H9 (cell line): Measurements from ENCODE around the gene PPP1CC. TPM values are rescaled to one million over a fixed set of nuclear protein-coding genes. Genes with fewer than 3 reads are reported as not detected.

Source experiments
- DNase-seq: peaks from one replicate; pipeline ENCODE4 v3.0.0-alpha.2; 2017
- H2AFZ ChIP-seq: one replicate; pipeline ENCODE4 v1.6.1; 2013; ENCODE audit warnings: mild to moderate bottlenecking, low read length, control low read depth, moderate library complexity
- H2AK5ac ChIP-seq: 2 replicates; pipeline ENCODE4 v1.6.1; 2013; ENCODE audit warnings: low read length, control low read depth, mixed read lengths; ENCODE audit not compliant: insufficient read length
- H2BK120ac ChIP-seq: one replicate; pipeline ENCODE4 v1.6.1; 2013; ENCODE audit warnings: low read depth, mild to moderate bottlenecking, low read length, control low read depth, inconsistent platforms; ENCODE audit not compliant: poor library complexity, severe bottlenecking
- H2BK12ac ChIP-seq: 2 replicates; pipeline ENCODE4 v1.6.1; 2013; ENCODE audit warnings: low read length, control low read depth, mixed read lengths, low read depth; ENCODE audit not compliant: insufficient read length
- H2BK15ac ChIP-seq: 2 replicates; pipeline ENCODE4 v1.6.1; 2013; ENCODE audit warnings: low read depth, low read length, control low read depth
- H2BK20ac ChIP-seq: one replicate; pipeline ENCODE4 v1.6.1; 2013; ENCODE audit warnings: low read depth, mild to moderate bottlenecking, low read length, control low read depth, inconsistent platforms; ENCODE audit not compliant: poor library complexity, severe bottlenecking
- H2BK5ac ChIP-seq: 2 replicates; pipeline ENCODE4 v1.6.1; 2013; ENCODE audit warnings: low read length, control low read depth, mixed read lengths; ENCODE audit not compliant: insufficient read length
- H3K14ac ChIP-seq: 2 replicates; pipeline ENCODE4 v1.6.1; 2013; ENCODE audit warnings: low read length, control low read depth; ENCODE audit not compliant: insufficient read depth
- H3K18ac ChIP-seq: 2 replicates; pipeline ENCODE4 v1.6.1; 2013; ENCODE audit warnings: low read depth, mild to moderate bottlenecking, mixed read lengths, low read length, control low read depth; ENCODE audit not compliant: insufficient read length
- H3K23ac ChIP-seq: 2 replicates; pipeline ENCODE4 v1.6.1; 2013; ENCODE audit warnings: low read length, control low read depth, mixed read lengths, low read depth; ENCODE audit not compliant: insufficient read length
- H3K23me2 ChIP-seq: 2 replicates; pipeline ENCODE4 v1.6.1; 2013; ENCODE audit warnings: low read depth, mild to moderate bottlenecking, mixed read lengths, low read length, control low read depth; ENCODE audit not compliant: insufficient read length, poor library complexity, severe bottlenecking
- H3K27ac ChIP-seq: 2 replicates; pipeline ENCODE4 v1.5.1; 2013; ENCODE audit warnings: low read length, control low read depth, mixed read lengths, low read depth; ENCODE audit not compliant: insufficient read length
- H3K27me3 ChIP-seq: 2 replicates; pipeline ENCODE4 v1.6.1; 2013; ENCODE audit warnings: low read length, control low read depth, inconsistent platforms; ENCODE audit not compliant: insufficient read depth
- H3K4ac ChIP-seq: 2 replicates; pipeline ENCODE4 v1.6.1; 2013; ENCODE audit warnings: low read depth, mild to moderate bottlenecking, control low read depth, inconsistent platforms, low read length, moderate library complexity
- H3K4me1 ChIP-seq: 2 replicates; pipeline ENCODE4 v1.6.1; 2013; ENCODE audit warnings: low read length, control low read depth, inconsistent platforms; ENCODE audit not compliant: insufficient read depth
- H3K4me2 ChIP-seq: 2 replicates; pipeline ENCODE4 v1.6.1; 2013; ENCODE audit warnings: low read length, control low read depth, mixed read lengths; ENCODE audit not compliant: insufficient read length, insufficient read depth
- H3K56ac ChIP-seq: 2 replicates; pipeline ENCODE4 v1.6.1; 2013; ENCODE audit warnings: low read depth, mild to moderate bottlenecking, mixed read lengths, low read length, control low read depth; ENCODE audit not compliant: insufficient read length
- H3K79me1 ChIP-seq: 2 replicates; pipeline ENCODE4 v1.6.1; 2013; ENCODE audit warnings: low read depth, mild to moderate bottlenecking, moderate library complexity, low read length, control low read depth, inconsistent platforms; ENCODE audit not compliant: insufficient read depth, poor library complexity, severe bottlenecking
- H3K79me2 ChIP-seq: 2 replicates; pipeline ENCODE4 v1.6.1; 2013; ENCODE audit warnings: low read length, control low read depth, inconsistent platforms; ENCODE audit not compliant: insufficient read depth
- H3K9ac ChIP-seq: 2 replicates; pipeline ENCODE4 v1.6.1; 2013; ENCODE audit warnings: low read length, control low read depth, mixed read lengths; ENCODE audit not compliant: insufficient read length; ENCODE audit errors: extremely low read depth
- H3K9me3 ChIP-seq: one replicate; pipeline ENCODE4 v1.6.1; 2013; ENCODE audit warnings: low read depth, low read length, inconsistent platforms; ENCODE audit not compliant: control insufficient read depth
- H3T11ph ChIP-seq: one replicate; pipeline ENCODE4 v1.6.1; 2013; ENCODE audit warnings: mild to moderate bottlenecking, low read length, control low read depth, inconsistent platforms
- H4K20me1 ChIP-seq: one replicate; pipeline ENCODE4 v1.6.1; 2013; ENCODE audit not compliant: control insufficient read depth, insufficient read length, insufficient read depth
- H4K5ac ChIP-seq: 2 replicates; pipeline ENCODE4 v1.6.1; 2013; ENCODE audit warnings: low read depth, mild to moderate bottlenecking, mixed read lengths, low read length, control low read depth; ENCODE audit not compliant: insufficient read length
- H4K8ac ChIP-seq: replicated peaks from 2 replicates; pipeline ENCODE4 v1.6.1; 2013; ENCODE audit warnings: low read length, control low read depth, mixed read lengths, low read depth; ENCODE audit not compliant: insufficient read length
- H4K91ac ChIP-seq: 2 replicates; pipeline ENCODE4 v1.6.1; 2013; ENCODE audit warnings: low read depth, mild to moderate bottlenecking, moderate library complexity, mixed read lengths, low read length, control low read depth; ENCODE audit not compliant: insufficient read length
- H3K27ac Mint-ChIP-seq, 3 experiments: 2 replicates in 2 of 3; 3 replicates in 1 of 3; pipeline ENCODE4 v1.8.0; 2020 to 2021; ENCODE audit warnings: mixed read lengths in 3 of 3, mild to moderate bottlenecking in 1 of 3, moderate library complexity in 1 of 3
- H3K27me3 Mint-ChIP-seq: 2 replicates; pipeline ENCODE4 v1.8.0; 2021; ENCODE audit warnings: low read depth, mild to moderate bottlenecking, moderate library complexity, mixed read lengths
- H3K36me3 Mint-ChIP-seq, 3 experiments: 2 replicates in 2 of 3; 3 replicates in 1 of 3; pipeline ENCODE4 v1.8.0; 2020 to 2021; ENCODE audit warnings: low read depth in 3 of 3, mixed read lengths in 3 of 3; ENCODE audit not compliant: insufficient read depth in 1 of 3
- H3K4me1 Mint-ChIP-seq, 2 experiments: 2 replicates each; pipeline ENCODE4 v1.8.0; 2020; ENCODE audit warnings: mixed read lengths in 2 of 2
- H3K4me3 Mint-ChIP-seq, 2 experiments: 2 replicates in 1 of 2; 3 replicates in 1 of 2; pipeline ENCODE4 v1.8.0; 2020 to 2021; ENCODE audit warnings: mild to moderate bottlenecking in 2 of 2, mixed read lengths in 2 of 2, moderate library complexity in 1 of 2
- H3K9me3 Mint-ChIP-seq, 2 experiments: 2 replicates in 1 of 2; 3 replicates in 1 of 2; pipeline ENCODE4 v1.8.0; 2020; ENCODE audit warnings: mild to moderate bottlenecking in 2 of 2, mixed read lengths in 2 of 2, moderate library complexity in 1 of 2
- CTCF ChIP-seq: fragments of 200-600 bp; sonication (generic); conservative IDR thresholded peaks from 3 replicates; pipeline ENCODE4 v1.8.0; 2021; ENCODE audit warnings: antibody characterized with exemption, mild to moderate bottlenecking
- WGBS: extraction: QIAGEN DNeasy Blood & Tissue Kit; methylation state at CpG from one replicate; pipeline ENCODE4 v1.1.7; 2013; ENCODE audit warnings: missing lambda C conversion rate, low lambda C conversion rate, mixed read lengths; ENCODE audit not compliant: insufficient read length; ENCODE audit errors: extremely low coverage; 5-methylcytosine and 5-hydroxymethylcytosine counted together
- total RNA-seq: library from RNA; stranded (reverse); gene quantifications from 2 replicates; pipeline ENCODE4 v1.2.1, GENCODE V29; 2021

Gene PPP1CC
- total RNA-seq, 1 experiment from 2014 or later = 286 TPM

GRCh38 chr12:110696283-110696682, 46.4 kb downstream of the PPP1CC start:
- no peak for DNase-seq
- WGBS = no CpG with 5 or more reads among the region's 3 CpGs
- no peak overlapping the region for H3K4me2 ChIP-seq
- no peak overlapping the region for H3K4me3 Mint-ChIP-seq
- no peak overlapping the region for H3K4ac ChIP-seq
- no peaks in the 10 kb centered on the region for H3K27me3 ChIP-seq
- no peak overlapping the region for H4K91ac ChIP-seq
- H3K79me1 ChIP-seq = no peaks in the 10 kb centered on the region
- H4K5ac ChIP-seq = no peak overlapping the region
- no peak overlapping the region for H2AK5ac ChIP-seq
- peaks cover 9% of the 10 kb centered on the region for H3K27me3 Mint-ChIP-seq
- no peaks in the 10 kb centered on the region for H3K4me1 ChIP-seq
- H3K23me2 ChIP-seq = no peaks in the 10 kb centered on the region
- H2BK15ac ChIP-seq = no peak overlapping the region
- no peak overlapping the region for H2BK20ac ChIP-seq
- H2BK5ac ChIP-seq = no peak overlapping the region
- no peak overlapping the region for H3T11ph ChIP-seq
- H4K8ac ChIP-seq = no peak overlapping the region
- H2BK12ac ChIP-seq = no peak overlapping the region
- no peak overlapping the region for H2BK120ac ChIP-seq
- H3K9me3 ChIP-seq = no peaks in the 10 kb centered on the region
- H3K18ac ChIP-seq = no peak overlapping the region
- no peaks in the 10 kb centered on the region for H3K79me2 ChIP-seq
- H3K9ac ChIP-seq = no peak overlapping the region
- no peak overlapping the region for H3K27ac ChIP-seq
- H3K9me3 Mint-ChIP-seq = no peaks in the 10 kb centered on the region
- no peak overlapping the region for H3K23ac ChIP-seq
- no peak for TF ChIP-seq CTCF
- H3K4me1 Mint-ChIP-seq = peaks cover 0 to 14% of the 10 kb centered on the region in 2 experiments; a peak in 1 of 4 replicates
- H4K20me1 ChIP-seq = no peaks in the 10 kb centered on the region
- H2AFZ ChIP-seq = no peak overlapping the region
- H3K27ac Mint-ChIP-seq = no peak overlapping the region
- H3K56ac ChIP-seq = no peak overlapping the region
- H3K36me3 Mint-ChIP-seq = no peaks in the 10 kb centered on the region; a peak in 1 of 7 replicates
- no peak overlapping the region for H3K14ac ChIP-seq
